ENCODE results near the gene HSBP1. TPM values are rescaled to one million over a fixed set of nuclear protein-coding genes. Genes with fewer than 3 reads are reported as not detected.

The HSBP1 gene
- total RNA-seq, 1 experiment from 2014 or later: 163 TPM

DNA sequence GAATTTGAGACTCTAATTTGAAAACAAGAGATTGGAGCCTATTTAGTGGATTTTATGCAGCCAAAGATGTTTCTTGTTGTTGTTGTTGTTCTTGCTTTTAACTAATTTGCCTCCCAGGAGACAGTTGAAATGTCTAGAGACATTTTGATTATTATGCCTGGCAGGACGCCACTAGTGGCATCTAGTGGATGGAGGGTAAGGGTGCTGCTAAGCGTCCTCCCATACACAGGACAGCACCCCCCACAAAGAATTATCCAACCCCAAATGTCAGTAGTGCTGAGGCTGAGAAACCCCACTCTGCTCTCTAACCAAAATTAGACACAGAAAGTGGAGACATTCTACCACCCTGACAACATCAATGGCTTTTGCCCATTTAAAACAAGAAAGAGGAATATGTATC lies 15.4 kb upstream of the HSBP1 start:
- no peak for DNase-seq (ENCODE audit: low spot score)
- ChIA-PET CTCF (no interaction called here), POLR2A (ENCODE audit: low non-redundant PET) (no interaction called here)
- intact Hi-C loops (cut with micrococcal nuclease; ENCODE audit: unreplicated experiment): no loop called here
- H3K36me3 ChIP-seq (ENCODE audit: insufficient read depth, low read length, poor library complexity, severe bottlenecking): no peaks in the 10 kb centered on the region
- TF ChIP-seq, protein P1, sequence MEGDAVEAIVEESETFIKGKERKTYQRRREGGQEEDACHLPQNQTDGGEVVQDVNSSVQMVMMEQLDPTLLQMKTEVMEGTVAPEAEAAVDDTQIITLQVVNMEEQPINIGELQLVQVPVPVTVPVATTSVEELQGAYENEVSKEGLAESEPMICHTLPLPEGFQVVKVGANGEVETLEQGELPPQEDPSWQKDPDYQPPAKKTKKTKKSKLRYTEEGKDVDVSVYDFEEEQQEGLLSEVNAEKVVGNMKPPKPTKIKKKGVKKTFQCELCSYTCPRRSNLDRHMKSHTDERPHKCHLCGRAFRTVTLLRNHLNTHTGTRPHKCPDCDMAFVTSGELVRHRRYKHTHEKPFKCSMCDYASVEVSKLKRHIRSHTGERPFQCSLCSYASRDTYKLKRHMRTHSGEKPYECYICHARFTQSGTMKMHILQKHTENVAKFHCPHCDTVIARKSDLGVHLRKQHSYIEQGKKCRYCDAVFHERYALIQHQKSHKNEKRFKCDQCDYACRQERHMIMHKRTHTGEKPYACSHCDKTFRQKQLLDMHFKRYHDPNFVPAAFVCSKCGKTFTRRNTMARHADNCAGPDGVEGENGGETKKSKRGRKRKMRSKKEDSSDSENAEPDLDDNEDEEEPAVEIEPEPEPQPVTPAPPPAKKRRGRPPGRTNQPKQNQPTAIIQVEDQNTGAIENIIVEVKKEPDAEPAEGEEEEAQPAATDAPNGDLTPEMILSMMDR (conservative IDR thresholded peaks at IDR 0.05; ENCODE audit: low read depth, low read length): no peak
- no peak for TF ChIP-seq EZH2 (IDR thresholded peaks at IDR 0.05; ENCODE audit: borderline replicate concordance, low read depth, low read length, poor library complexity, severe bottlenecking)
- H3K4me1 ChIP-seq (ENCODE audit: insufficient read depth, low read length, poor library complexity, severe bottlenecking): no peaks in the 10 kb centered on the region
- no TSS peak for BruUV-seq (replicated peaks)
- no peaks in the 10 kb centered on the region for H3K9me3 ChIP-seq (ENCODE audit: low read depth, low read length, poor library complexity, severe bottlenecking)
- H3K4me3 ChIP-seq (ENCODE audit: low read depth, low read length, poor library complexity, severe bottlenecking): no peak overlapping the region
- H3K27ac ChIP-seq (ENCODE audit: low read depth, low read length, poor library complexity, severe bottlenecking): no peak overlapping the region
- H3K27me3 ChIP-seq (replicated peaks; ENCODE audit: insufficient read depth, low read depth, low read length, poor library complexity): peaks cover 33% of the 10 kb centered on the region

DNA sequence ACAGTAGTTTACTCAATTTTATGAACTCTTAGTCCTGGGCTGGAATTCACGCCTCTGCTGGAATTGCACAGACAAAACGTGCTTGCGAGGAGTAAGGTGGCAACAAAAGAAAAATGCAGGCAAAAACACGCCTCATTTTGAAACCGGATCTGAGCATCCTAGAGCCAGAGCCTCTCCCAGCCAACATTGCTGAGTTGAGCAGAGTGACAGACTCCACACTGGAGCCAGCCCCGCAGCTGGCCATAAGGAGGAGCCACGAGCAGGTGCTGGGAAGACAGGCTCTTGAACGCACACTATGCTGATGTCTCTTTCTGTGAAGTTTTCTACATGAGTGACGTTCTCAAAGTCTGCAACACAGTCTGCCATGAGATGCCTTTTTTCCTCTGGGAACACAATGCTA lies 14.6 kb upstream of the HSBP1 start:
- ChIA-PET POLR2A (ENCODE audit: low non-redundant PET) (no interaction called here), CTCF (no interaction called here)
- TF ChIP-seq, protein P1 (conservative IDR thresholded peaks at IDR 0.05; ENCODE audit: low read depth, low read length): no peak
- TF ChIP-seq EZH2 (IDR thresholded peaks at IDR 0.05; ENCODE audit: borderline replicate concordance, low read depth, low read length, poor library complexity, severe bottlenecking): no peak
- Histone ChIP-seq H3K27ac (ENCODE audit: low read depth, low read length, poor library complexity, severe bottlenecking) (no peak overlapping the region), H3K4me3 (ENCODE audit: low read depth, low read length, poor library complexity, severe bottlenecking) (no peak overlapping the region), H3K36me3 (ENCODE audit: insufficient read depth, low read length, poor library complexity, severe bottlenecking) (no peaks in the 10 kb centered on the region), H3K9me3 (ENCODE audit: low read depth, low read length, poor library complexity, severe bottlenecking) (no peaks in the 10 kb centered on the region), H3K4me1 (ENCODE audit: insufficient read depth, low read length, poor library complexity, severe bottlenecking) (no peaks in the 10 kb centered on the region), H3K27me3 (replicated peaks; ENCODE audit: insufficient read depth, low read depth, low read length, poor library complexity) (peaks cover 41% of the 10 kb centered on the region)
- intact Hi-C loops (cut with micrococcal nuclease; ENCODE audit: unreplicated experiment): no loop called here
- BruUV-seq (replicated peaks): no TSS peak
- no peak for DNase-seq (ENCODE audit: low spot score)

DNA sequence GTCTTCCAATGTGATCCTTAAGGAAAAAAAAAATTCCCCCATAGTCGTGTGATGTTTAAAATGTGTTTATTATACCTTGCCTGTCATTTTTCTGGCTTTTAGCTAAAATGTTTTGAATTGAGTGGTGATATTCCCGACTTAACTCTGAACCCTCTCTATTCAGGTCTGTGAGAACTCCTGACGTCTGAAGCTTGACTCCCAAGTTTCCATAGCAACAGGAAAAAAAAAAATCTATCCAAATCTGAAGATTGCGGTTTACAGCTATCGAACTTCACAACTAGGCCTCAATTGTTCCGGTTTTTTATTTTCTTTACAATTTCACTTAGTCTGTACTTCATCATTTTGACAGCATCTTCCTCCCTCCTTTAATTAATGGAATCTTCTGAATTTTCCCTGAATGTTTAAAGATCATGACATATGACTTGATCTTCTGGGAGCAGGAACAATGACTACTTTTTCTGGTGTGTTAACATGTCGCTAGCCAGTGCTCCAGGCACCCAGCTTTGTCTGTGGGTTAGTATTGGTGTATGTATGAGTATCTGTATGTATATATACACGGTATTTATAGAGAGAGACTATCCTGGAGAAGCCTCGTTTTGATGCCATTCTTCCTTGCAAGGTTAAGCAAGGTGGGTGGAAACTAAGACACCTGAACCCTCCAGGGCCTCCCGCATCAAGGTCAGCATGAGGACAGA lies 12.8 kb upstream of the HSBP1 start:
- Histone ChIP-seq H3K27me3 (replicated peaks; ENCODE audit: insufficient read depth, low read depth, low read length, poor library complexity) (peaks cover 51% of the 10 kb centered on the region), H3K9me3 (ENCODE audit: low read depth, low read length, poor library complexity, severe bottlenecking) (no peaks in the 10 kb centered on the region), H3K4me1 (ENCODE audit: insufficient read depth, low read length, poor library complexity, severe bottlenecking) (no peaks in the 10 kb centered on the region), H3K36me3 (ENCODE audit: insufficient read depth, low read length, poor library complexity, severe bottlenecking) (no peaks in the 10 kb centered on the region), H3K4me3 (ENCODE audit: low read depth, low read length, poor library complexity, severe bottlenecking) (no peak overlapping the region), H3K27ac (ENCODE audit: low read depth, low read length, poor library complexity, severe bottlenecking) (no peak overlapping the region)
- TF ChIP-seq EZH2 (IDR thresholded peaks at IDR 0.05; ENCODE audit: borderline replicate concordance, low read depth, low read length, poor library complexity, severe bottlenecking): no peak
- TF ChIP-seq, protein P1 (conservative IDR thresholded peaks at IDR 0.05; ENCODE audit: low read depth, low read length): no peak
- DNase-seq (ENCODE audit: low spot score): no peak
- intact Hi-C loops (cut with micrococcal nuclease; ENCODE audit: unreplicated experiment): no loop called here
- CTCF ChIA-PET: no interaction called here
- no TSS peak for BruUV-seq (replicated peaks)
- POLR2A ChIA-PET (ENCODE audit: low non-redundant PET): no interaction called here
